ENCODE results near the gene RBM19.
"Not testable (repeated sequence)": the region's sequence is repeated elsewhere in the genome, so short reads cannot be mapped to it uniquely, and the experiment has no call there.

DNA sequence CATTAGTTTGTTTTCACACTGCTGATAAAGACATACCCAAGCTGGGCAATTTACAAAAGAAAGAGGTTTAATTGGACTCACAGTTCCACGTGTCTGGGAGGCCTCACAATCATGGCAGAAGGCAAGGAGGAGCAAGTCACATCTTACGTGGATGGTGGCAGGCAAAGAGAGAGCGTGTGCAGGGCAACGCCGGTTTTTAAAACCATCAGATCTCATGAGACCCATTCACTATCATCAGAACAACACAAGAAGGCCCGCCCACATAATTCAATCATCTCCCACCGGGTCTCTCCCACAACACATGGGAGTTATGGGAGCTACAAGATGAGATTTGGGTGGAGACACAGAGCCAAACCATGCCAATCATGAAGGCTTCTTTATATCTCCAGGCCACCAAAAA is 34.1 kb upstream of the RBM19 start:
- TF ChIP-seq, protein P1, sequence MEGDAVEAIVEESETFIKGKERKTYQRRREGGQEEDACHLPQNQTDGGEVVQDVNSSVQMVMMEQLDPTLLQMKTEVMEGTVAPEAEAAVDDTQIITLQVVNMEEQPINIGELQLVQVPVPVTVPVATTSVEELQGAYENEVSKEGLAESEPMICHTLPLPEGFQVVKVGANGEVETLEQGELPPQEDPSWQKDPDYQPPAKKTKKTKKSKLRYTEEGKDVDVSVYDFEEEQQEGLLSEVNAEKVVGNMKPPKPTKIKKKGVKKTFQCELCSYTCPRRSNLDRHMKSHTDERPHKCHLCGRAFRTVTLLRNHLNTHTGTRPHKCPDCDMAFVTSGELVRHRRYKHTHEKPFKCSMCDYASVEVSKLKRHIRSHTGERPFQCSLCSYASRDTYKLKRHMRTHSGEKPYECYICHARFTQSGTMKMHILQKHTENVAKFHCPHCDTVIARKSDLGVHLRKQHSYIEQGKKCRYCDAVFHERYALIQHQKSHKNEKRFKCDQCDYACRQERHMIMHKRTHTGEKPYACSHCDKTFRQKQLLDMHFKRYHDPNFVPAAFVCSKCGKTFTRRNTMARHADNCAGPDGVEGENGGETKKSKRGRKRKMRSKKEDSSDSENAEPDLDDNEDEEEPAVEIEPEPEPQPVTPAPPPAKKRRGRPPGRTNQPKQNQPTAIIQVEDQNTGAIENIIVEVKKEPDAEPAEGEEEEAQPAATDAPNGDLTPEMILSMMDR (IDR thresholded peaks at IDR 0.05) = not testable (repeated sequence)
- not testable (repeated sequence) for TF ChIP-seq POLR2A (IDR thresholded peaks at IDR 0.05)

All from uterus (tissue), 2 donors.